Activated B cell treated with CpG ODN at 0.5 μM for 24 hours (primary cell): ENCODE results near the gene KTN1. TPM values are rescaled to one million over a fixed set of nuclear protein-coding genes. Genes with fewer than 3 reads are reported as not detected.
A peak's percentile ranks its signal among the peaks of the same experiment; 100 is the strongest.

Experiments used
- ATAC-seq: fragments of 200-7000 bp; cut with Tn5 transposase; one replicate; pipeline ENCODE4 v1.10.0; 2021; ENCODE audit warnings: low read depth, mild to moderate bottlenecking, moderate library complexity
- CTCF ChIA-PET: fragments of 350-600 bp; sonication (Branson Sonifier 250); formaldehyde crosslinking; loops from one replicate; lab custom pipeline; 2021; ENCODE audit warnings: antibody characterized with exemption; lab: Charles Lee
- POLR2A ChIA-PET: fragments of 350-600 bp; sonication (Branson Sonifier 250); formaldehyde crosslinking; loops from one replicate; lab custom pipeline; 2021; ENCODE audit warnings: antibody characterized with exemption; lab: Charles Lee
- DNase-seq: peaks from one replicate; pipeline ENCODE4 v3.0.0; 2022
- H3K27ac Mint-ChIP-seq: one replicate; pipeline ENCODE4 v1.8.0; 2020; ENCODE audit warnings: mixed read lengths
- H3K27me3 Mint-ChIP-seq: one replicate; pipeline ENCODE4 v1.8.0; 2021; ENCODE audit warnings: mixed read lengths
- H3K36me3 Mint-ChIP-seq: one replicate; pipeline ENCODE4 v1.8.0; 2021; ENCODE audit warnings: low read depth, mixed read lengths
- H3K4me1 Mint-ChIP-seq: one replicate; pipeline ENCODE4 v1.8.0; 2021; ENCODE audit warnings: mixed read lengths
- H3K4me3 Mint-ChIP-seq: one replicate; pipeline ENCODE4 v1.8.0; 2020; ENCODE audit warnings: mild to moderate bottlenecking, mixed read lengths
- H3K9me3 Mint-ChIP-seq: one replicate; pipeline ENCODE4 v1.8.0; 2020; ENCODE audit warnings: mixed read lengths
- CTCF ChIP-seq: fragments of 200-600 bp; IDR thresholded peaks from one replicate; pipeline ENCODE4 v1.8.0; 2022; ENCODE audit warnings: antibody characterized with exemption, mild to moderate bottlenecking
- intact Hi-C: fragments of 100-400 bp; cut with micrococcal nuclease; formaldehyde crosslinking; loops from one replicate; pipeline ENCODE4 v1.15.1; 2024
- total RNA-seq: library from RNA; stranded (reverse); gene quantifications from 2 replicates; pipeline ENCODE4 v1.2.3, GENCODE V29; 2022

Gene KTN1
- total RNA-seq, 1 donor from 2014 or later = 116 TPM

GRCh38 chr14:55645845-55646832, 66.1 kb downstream of the KTN1 start:
- DNase-seq (no peak), ATAC-seq (no peak)
- no peaks in the 10 kb centered on the region for H3K4me1 Mint-ChIP-seq
- no peaks in the 10 kb centered on the region for H3K9me3 Mint-ChIP-seq
- intact Hi-C loops = no loop called here
- CTCF ChIA-PET = no interaction called here
- H3K36me3 Mint-ChIP-seq = peaks cover 81% of the 10 kb centered on the region
- TF ChIP-seq CTCF = no peak
- H3K27me3 Mint-ChIP-seq = no peaks in the 10 kb centered on the region
- no peak overlapping the region for H3K4me3 Mint-ChIP-seq
- peak overlapping the region; percentile 42 for H3K27ac Mint-ChIP-seq
- POLR2A ChIA-PET = no interaction called here

GRCh38 chr14:55650992-55651391, 71.0 kb downstream of the KTN1 start:
- no peak overlapping the region for H3K4me3 Mint-ChIP-seq

GRCh38 chr14:55654243-55654642, 74.2 kb downstream of the KTN1 start:
- Mint-ChIP-seq H3K27ac (no peak overlapping the region), H3K36me3 (peaks cover 76% of the 10 kb centered on the region), H3K4me3 (no peak overlapping the region), H3K9me3 (no peaks in the 10 kb centered on the region), H3K27me3 (no peaks in the 10 kb centered on the region), H3K4me1 (no peaks in the 10 kb centered on the region)
- ChIA-PET POLR2A (no interaction called here), CTCF (no interaction called here)
- no peak for ATAC-seq
- intact Hi-C loops = no loop called here
- DNase-seq = no peak
- TF ChIP-seq CTCF = no peak

More at GRCh38 chr14:55650992-55651391, 71.0 kb downstream of the KTN1 start:
- no peaks in the 10 kb centered on the region for H3K4me1 Mint-ChIP-seq
- intact Hi-C loops = loop anchor here (2.0 kb wide), 1 partner anchor 14 kb away; no protein-coding TSS in a partner anchor
- ChIA-PET POLR2A (no interaction called here), CTCF (no interaction called here)
- H3K27me3 Mint-ChIP-seq = no peaks in the 10 kb centered on the region
- DNase-seq (no peak), ATAC-seq (no peak)
- no peak overlapping the region for H3K27ac Mint-ChIP-seq
- no peaks in the 10 kb centered on the region for H3K9me3 Mint-ChIP-seq
- no peak for TF ChIP-seq CTCF
- H3K36me3 Mint-ChIP-seq = peaks cover 72% of the 10 kb centered on the region

- intact Hi-C loops = no loop called here
- H3K27me3 Mint-ChIP-seq = no peaks in the 10 kb centered on the region
- DNase-seq = no peak
- no peaks in the 10 kb centered on the region for H3K4me1 Mint-ChIP-seq
- no peak for TF ChIP-seq CTCF
- peaks cover 80% of the 10 kb centered on the region for H3K36me3 Mint-ChIP-seq
- H3K4me3 Mint-ChIP-seq = no peak overlapping the region
- H3K27ac Mint-ChIP-seq = no peak overlapping the region
- ATAC-seq = no peak
- ChIA-PET POLR2A (no interaction called here), CTCF (no interaction called here)
- no peaks in the 10 kb centered on the region for H3K9me3 Mint-ChIP-seq
Observed at GRCh38 chr14:55661029-55661428, 81.0 kb downstream of the KTN1 start.

GRCh38 chr14:55662752-55663151, 82.7 kb downstream of the KTN1 start:
- Mint-ChIP-seq H3K27ac (no peak overlapping the region), H3K9me3 (no peaks in the 10 kb centered on the region), H3K36me3 (peaks cover 73% of the 10 kb centered on the region), H3K4me3 (no peak overlapping the region), H3K4me1 (no peaks in the 10 kb centered on the region), H3K27me3 (no peaks in the 10 kb centered on the region)
- ChIA-PET CTCF (no interaction called here), POLR2A (no interaction called here)
- no peak for ATAC-seq
- intact Hi-C loops = no loop called here
- DNase-seq = no peak
- TF ChIP-seq CTCF = no peak
